ENCODE data around the gene NR5A2.

Gene NR5A2

GRCh38 chr1:200081151-200081968 is 53.9 kb downstream of the NR5A2 start:
- no peaks in the 10 kb centered on the region for H3K36me3 ChIP-seq
- no peak for TF ChIP-seq CTCF (IDR thresholded peaks at IDR 0.05)
- peaks cover 65% of the 10 kb centered on the region for H3K27me3 ChIP-seq
- H3K4me3 ChIP-seq (ENCODE audit: low read depth in 1 of 2, low read length in 1 of 2): no peak overlapping the region
- no peak overlapping the region for H3K27ac ChIP-seq
- no peaks in the 10 kb centered on the region for H3K9me3 ChIP-seq
- H3K4me1 ChIP-seq (ENCODE audit: control insufficient read depth in 1 of 2, insufficient read depth in 1 of 2, low read depth in 1 of 2, low read length in 1 of 2): no peaks in the 10 kb centered on the region

GRCh38 chr1:200081969-200082245 is 54.4 kb downstream of the NR5A2 start:
- no peak for TF ChIP-seq CTCF (IDR thresholded peaks at IDR 0.05)
- Histone ChIP-seq H3K9me3 (no peaks in the 10 kb centered on the region), H3K4me1 (ENCODE audit: control insufficient read depth in 1 of 2, insufficient read depth in 1 of 2, low read depth in 1 of 2, low read length in 1 of 2) (no peaks in the 10 kb centered on the region), H3K4me3 (ENCODE audit: low read depth in 1 of 2, low read length in 1 of 2) (no peak overlapping the region), H3K27ac (no peak overlapping the region), H3K36me3 (no peaks in the 10 kb centered on the region), H3K27me3 (peaks cover 60% of the 10 kb centered on the region)

- Histone ChIP-seq H3K4me1 (ENCODE audit: control insufficient read depth in 1 of 2, insufficient read depth in 1 of 2, low read depth in 1 of 2, low read length in 1 of 2) (no peaks in the 10 kb centered on the region), H3K36me3 (no peaks in the 10 kb centered on the region), H3K4me3 (ENCODE audit: low read depth in 1 of 2, low read length in 1 of 2) (no peak overlapping the region), H3K27ac (no peak overlapping the region), H3K27me3 (peaks cover 55% of the 10 kb centered on the region), H3K9me3 (no peaks in the 10 kb centered on the region)
- no peak for TF ChIP-seq CTCF (IDR thresholded peaks at IDR 0.05)
These were observed 54.8 kb downstream of the NR5A2 start for GRCh38 chr1:200082329-200082728.

GRCh38 chr1:200090252-200091159 is 63.0 kb downstream of the NR5A2 start:
- Histone ChIP-seq H3K4me1 (ENCODE audit: control insufficient read depth in 1 of 2, insufficient read depth in 1 of 2, low read depth in 1 of 2, low read length in 1 of 2) (no peaks in the 10 kb centered on the region), H3K27me3 (no peaks in the 10 kb centered on the region), H3K4me3 (ENCODE audit: low read depth in 1 of 2, low read length in 1 of 2) (no peak overlapping the region), H3K36me3 (no peaks in the 10 kb centered on the region), H3K27ac (no peak overlapping the region), H3K9me3 (no peaks in the 10 kb centered on the region)
- no peak for TF ChIP-seq CTCF (IDR thresholded peaks at IDR 0.05)

GRCh38 chr1:200095057-200095577 is 67.6 kb downstream of the NR5A2 start:
- no peaks in the 10 kb centered on the region for H3K36me3 ChIP-seq
- no peak for TF ChIP-seq CTCF (IDR thresholded peaks at IDR 0.05)
- H3K4me1 ChIP-seq (ENCODE audit: control insufficient read depth in 1 of 2, insufficient read depth in 1 of 2, low read depth in 1 of 2, low read length in 1 of 2): no peaks in the 10 kb centered on the region
- H3K9me3 ChIP-seq: no peaks in the 10 kb centered on the region
- H3K27ac ChIP-seq: no peak overlapping the region
- H3K27me3 ChIP-seq: no peaks in the 10 kb centered on the region
- H3K4me3 ChIP-seq (ENCODE audit: low read depth in 1 of 2, low read length in 1 of 2): no peak overlapping the region
